Heart left ventricle (tissue), 13 donors: ENCODE measurements around the gene RPS17.
"Not testable (repeated sequence)": the region's sequence is repeated elsewhere in the genome, so short reads cannot be mapped to it uniquely, and the experiment has no call there.

Experiments used
- POLR2A ChIP-seq, 2 donors: fragments of 450-650 bp; IDR thresholded peaks; one replicate each; pipeline ENCODE4 v1.6.1; 2017; ENCODE audit warnings: antibody characterized with exemption in 2 of 2, mild to moderate bottlenecking in 2 of 2, moderate library complexity in 2 of 2
- TF ChIP-seq, protein P1 (sequence below), 12 donors: fragments of 200-600 bp; sonication (generic) in 4 of 12; IDR thresholded peaks; one replicate each; pipeline versions ENCODE4 v1.5.0 to v1.8.0; 2018 to 2022; ENCODE audit warnings: antibody characterized with exemption in 12 of 12, mild to moderate bottlenecking in 5 of 12
- donor health status: ischemic (EF 13 %, LVEDD 7.1; RV severe dilation, severe dysfunction).
- donor health status: DM: no; HTN: yes; CAD: no.
- donor health status: DM: no; HTN: no; CAD: no.
- donor health status: ischemic (EF 25% LVEDD 6.9; RV normal size, moderate dysfunction).
- donor health status: ischemic (EF 25% LVEDD 5.7; RV mildly dilated, moderate dysfunction).
- donor health status: ischemic (EF 35%, LVEDD 5.7; RV mildly dilated, moderate dysfunction).
- donor health status: nonischemic (EF 11% LVEDD 7.7; RV severe dilation, severe dysfunction).
- donor health status: DM: yes; HTN: yes; CAD: no.
- donor health status: PGD.
- donor health status: ischemic (EF 29% LVEDD 5.4; RV normal size, mild dysfunction).
- donor health status: nonischemic (EF 23%, LVEDD 6.1; RV moderate dilation, normal function).

DNA sequence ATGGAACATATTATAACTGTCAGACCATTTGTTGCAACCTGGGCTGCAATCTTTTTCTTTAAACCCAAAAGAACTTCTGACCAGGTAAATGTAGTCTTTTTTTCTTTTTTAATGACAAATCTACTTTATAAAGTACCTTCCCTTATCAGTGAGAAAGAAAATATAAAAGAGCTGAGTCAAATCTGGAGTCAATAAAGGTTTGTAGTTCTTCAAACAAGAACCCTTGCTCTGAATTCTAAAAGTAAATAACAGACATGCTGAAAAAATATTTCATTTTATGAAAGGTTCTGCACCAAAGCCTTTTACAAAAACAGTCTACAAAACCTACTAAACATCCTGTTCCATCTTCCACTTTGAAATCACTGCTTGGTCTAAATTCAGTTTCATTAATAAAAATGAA lies 42.3 kb downstream of the RPS17 start:
- TF ChIP-seq, protein P1, sequence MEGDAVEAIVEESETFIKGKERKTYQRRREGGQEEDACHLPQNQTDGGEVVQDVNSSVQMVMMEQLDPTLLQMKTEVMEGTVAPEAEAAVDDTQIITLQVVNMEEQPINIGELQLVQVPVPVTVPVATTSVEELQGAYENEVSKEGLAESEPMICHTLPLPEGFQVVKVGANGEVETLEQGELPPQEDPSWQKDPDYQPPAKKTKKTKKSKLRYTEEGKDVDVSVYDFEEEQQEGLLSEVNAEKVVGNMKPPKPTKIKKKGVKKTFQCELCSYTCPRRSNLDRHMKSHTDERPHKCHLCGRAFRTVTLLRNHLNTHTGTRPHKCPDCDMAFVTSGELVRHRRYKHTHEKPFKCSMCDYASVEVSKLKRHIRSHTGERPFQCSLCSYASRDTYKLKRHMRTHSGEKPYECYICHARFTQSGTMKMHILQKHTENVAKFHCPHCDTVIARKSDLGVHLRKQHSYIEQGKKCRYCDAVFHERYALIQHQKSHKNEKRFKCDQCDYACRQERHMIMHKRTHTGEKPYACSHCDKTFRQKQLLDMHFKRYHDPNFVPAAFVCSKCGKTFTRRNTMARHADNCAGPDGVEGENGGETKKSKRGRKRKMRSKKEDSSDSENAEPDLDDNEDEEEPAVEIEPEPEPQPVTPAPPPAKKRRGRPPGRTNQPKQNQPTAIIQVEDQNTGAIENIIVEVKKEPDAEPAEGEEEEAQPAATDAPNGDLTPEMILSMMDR (IDR thresholded peaks at IDR 0.05), result not testable (repeated sequence)
- not testable (repeated sequence) for TF ChIP-seq POLR2A (IDR thresholded peaks at IDR 0.05)
